DND-41 (cell line): ENCODE data around the gene MEGF11.

Experiments used
- EZH2 ChIP-seq: IDR thresholded peaks from 3 replicates; pipeline ENCODE4 v1.6.1; 2012; ENCODE audit warnings: borderline replicate concordance, low read depth, mild to moderate bottlenecking, moderate library complexity, low read length, inconsistent platforms; ENCODE audit not compliant: severe bottlenecking
- TF ChIP-seq, protein P1 (sequence below): IDR thresholded peaks from 2 replicates; pipeline ENCODE4 v1.5.1; 2012; ENCODE audit warnings: borderline replicate concordance, low read length, moderate library complexity, mild to moderate bottlenecking; ENCODE audit not compliant: poor library complexity, severe bottlenecking; ENCODE audit errors: extremely low read depth

- TF ChIP-seq, protein P1, sequence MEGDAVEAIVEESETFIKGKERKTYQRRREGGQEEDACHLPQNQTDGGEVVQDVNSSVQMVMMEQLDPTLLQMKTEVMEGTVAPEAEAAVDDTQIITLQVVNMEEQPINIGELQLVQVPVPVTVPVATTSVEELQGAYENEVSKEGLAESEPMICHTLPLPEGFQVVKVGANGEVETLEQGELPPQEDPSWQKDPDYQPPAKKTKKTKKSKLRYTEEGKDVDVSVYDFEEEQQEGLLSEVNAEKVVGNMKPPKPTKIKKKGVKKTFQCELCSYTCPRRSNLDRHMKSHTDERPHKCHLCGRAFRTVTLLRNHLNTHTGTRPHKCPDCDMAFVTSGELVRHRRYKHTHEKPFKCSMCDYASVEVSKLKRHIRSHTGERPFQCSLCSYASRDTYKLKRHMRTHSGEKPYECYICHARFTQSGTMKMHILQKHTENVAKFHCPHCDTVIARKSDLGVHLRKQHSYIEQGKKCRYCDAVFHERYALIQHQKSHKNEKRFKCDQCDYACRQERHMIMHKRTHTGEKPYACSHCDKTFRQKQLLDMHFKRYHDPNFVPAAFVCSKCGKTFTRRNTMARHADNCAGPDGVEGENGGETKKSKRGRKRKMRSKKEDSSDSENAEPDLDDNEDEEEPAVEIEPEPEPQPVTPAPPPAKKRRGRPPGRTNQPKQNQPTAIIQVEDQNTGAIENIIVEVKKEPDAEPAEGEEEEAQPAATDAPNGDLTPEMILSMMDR = no peak
- no peak for TF ChIP-seq EZH2
These were observed 32.9 kb downstream of the MEGF11 start for GRCh38 chr15:66220601-66221000.
